ENCODE results near the gene REV3L.

DNA sequence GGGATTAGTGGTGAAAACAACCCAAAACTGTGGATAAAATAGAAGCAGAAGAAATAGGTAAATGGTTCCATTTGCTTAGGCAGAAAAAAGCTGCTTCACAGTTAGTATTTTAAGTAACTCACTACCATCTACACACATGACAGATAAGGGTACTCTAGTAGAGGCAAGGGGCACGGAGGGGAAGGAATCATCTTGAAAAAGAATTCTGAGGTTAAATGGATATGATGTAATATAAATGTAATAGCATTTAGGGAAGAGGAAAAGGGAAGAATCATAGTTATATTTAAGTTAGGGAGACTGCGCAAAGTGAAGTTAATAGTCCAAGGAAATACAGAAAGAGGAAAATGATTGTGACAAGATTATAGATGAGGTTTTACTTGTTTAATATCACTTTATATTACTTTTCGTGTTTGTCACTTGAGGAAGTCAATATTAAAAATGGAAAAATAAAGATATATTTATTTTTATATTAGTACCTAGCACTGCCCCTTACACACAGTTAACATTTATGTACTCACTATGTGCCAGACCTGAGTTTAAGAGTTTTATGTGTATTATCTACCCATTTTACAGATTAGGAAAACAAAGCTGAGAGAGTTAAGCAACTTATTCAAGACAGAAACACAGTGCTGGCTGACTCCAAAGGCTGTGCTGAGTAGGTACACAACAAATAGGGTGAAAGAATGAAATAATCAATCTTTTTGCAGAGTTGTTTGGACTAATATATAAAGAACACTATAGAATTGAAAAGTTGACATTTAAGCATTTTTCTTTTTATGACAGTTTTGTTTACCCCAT lies 128.1 kb downstream of the REV3L start:
- TF ChIP-seq CTCF (IDR thresholded peaks at IDR 0.05; ENCODE audit: insufficient read depth, low read depth, low read length) (no peak), EZH2 (IDR thresholded peaks at IDR 0.05; ENCODE audit: insufficient read depth, low read length) (no peak)
